GM15510 (cell line): ENCODE data around the gene SYNCRIP.

Experiments used
- POLR2A ChIP-seq: IDR thresholded peaks from 3 replicates; pipeline ENCODE4 v1.6.1; 2011; ENCODE audit warnings: borderline replicate concordance; ENCODE audit not compliant: insufficient read length; ENCODE audit errors: extremely low read depth

SYNCRIP gene

GRCh38 chr6:85632164-85632942, 10.3 kb downstream of the SYNCRIP start:
- no peak for TF ChIP-seq POLR2A

GRCh38 chr6:85628353-85628752, 14.3 kb downstream of the SYNCRIP start:
- no peak for TF ChIP-seq POLR2A

GRCh38 chr6:85620308-85620707, 22.4 kb downstream of the SYNCRIP start:
- no peak for TF ChIP-seq POLR2A

- no peak for TF ChIP-seq POLR2A
These were observed 27.9 kb downstream of the SYNCRIP start for GRCh38 chr6:85614780-85615179.

GRCh38 chr6:85612690-85613474, 29.8 kb downstream of the SYNCRIP start:
- TF ChIP-seq POLR2A, result no peak

GRCh38 chr6:85610182-85610895, 32.3 kb downstream of the SYNCRIP start:
- TF ChIP-seq POLR2A, result no peak

GRCh38 chr6:85602100-85602499, 40.6 kb downstream of the SYNCRIP start:
- no peak for TF ChIP-seq POLR2A

- no peak for TF ChIP-seq POLR2A
These were observed 41.9 kb downstream of the SYNCRIP start for GRCh38 chr6:85600713-85601313.

- TF ChIP-seq POLR2A, result no peak
These were observed 48.3 kb downstream of the SYNCRIP start for GRCh38 chr6:85594197-85594930.

- peak; percentile 95 for TF ChIP-seq POLR2A
These were observed 49.1 kb downstream of the SYNCRIP start, which contains the start of gene SNX14 for GRCh38 chr6:85593438-85594196. SNX14 (minus strand) TSS chr6:85593858; CDS start chr6:85593718, 140 bp downstream.

- TF ChIP-seq POLR2A, result no peak
These were observed 50.7 kb downstream of the SYNCRIP start for GRCh38 chr6:85592033-85592432.

- TF ChIP-seq POLR2A, result no peak
These were observed 51.5 kb downstream of the SYNCRIP start for GRCh38 chr6:85591207-85591606.

- no peak for TF ChIP-seq POLR2A
These were observed 56.9 kb downstream of the SYNCRIP start for GRCh38 chr6:85585741-85586140.
